K562 (cell line): Measurements from ENCODE around the gene MAN2A1. TPM values are rescaled to one million over a fixed set of nuclear protein-coding genes. Genes with fewer than 3 reads are reported as not detected.

Source experiments
- ATAC-seq: fragments of 200-7000 bp; cut with Tn5 transposase; 3 replicates; pipeline ENCODE4 v1.9.1; 2020; ENCODE audit warnings: moderate library complexity
- BruUV-seq: library from RNA; stranded (reverse); fragments of 400-500 nt; replicated peaks from 2 replicates; lab custom pipeline; 2021; lab: Mats Ljungman, UMichigan
- CTCF ChIA-PET: fragments of 300-600 bp; formaldehyde crosslinking; extraction: SDS; loops from one replicate; lab custom pipeline; 2021; ENCODE audit warnings: low intra/inter-chr PET ratio; lab: Yijun Ruan, JAX
- POLR2A ChIA-PET: fragments of 300-600, 350-650 bp; sonication (Branson Sonifier 250); formaldehyde crosslinking; extraction: SDS; loops from one replicate; lab custom pipeline; 2021; ENCODE audit warnings: antibody characterized with exemption, inconsistent platforms; lab: Yijun Ruan, JAX
- DNase-seq, 4 experiments: peaks; one replicate each; pipeline versions ENCODE4 v3.0.0 to v3.0.0-alpha.2; 2011 to 2018; ENCODE audit warnings: low spot score in 3 of 4, mixed read lengths in 3 of 4; ENCODE audit errors: extremely low read depth in 1 of 4
- FAIRE-seq: peaks from 2 replicates; lab custom pipeline; 2011; peaks lifted over from hg19 to GRCh38; lab: Jason Lieb, UNC
- H2AFZ ChIP-seq: 2 replicates; pipeline ENCODE4 v1.6.0; 2011; ENCODE audit warnings: low read depth, low read length, control low read depth, inconsistent platforms
- H3K27ac ChIP-seq: fragments of 200-600 bp; 3 replicates; pipeline ENCODE4 v1.8.0; 2011; ENCODE audit warnings: low read depth, mild to moderate bottlenecking, control low read depth, inconsistent platforms, low read length, moderate library complexity, mixed read lengths; ENCODE audit errors: extremely low read depth
- H3K27me3 ChIP-seq, 2 experiments: fragments of 300-600 bp in 1 of 2; 2 replicates in 1 of 2; 3 replicates in 1 of 2; pipeline versions ENCODE4 v1.6.0 to v1.8.0; 2011; ENCODE audit warnings: inconsistent platforms in 2 of 2, low read length in 2 of 2, mild to moderate bottlenecking in 1 of 2, mixed read lengths in 1 of 2, moderate library complexity in 1 of 2; ENCODE audit not compliant: control insufficient read depth in 2 of 2, insufficient read depth in 2 of 2
- H3K36me3 ChIP-seq: fragments of 300-600 bp; 3 replicates; pipeline ENCODE4 v1.8.0; 2011; ENCODE audit warnings: mild to moderate bottlenecking, low read length, inconsistent platforms; ENCODE audit not compliant: control insufficient read depth, insufficient read depth
- H3K4me1 ChIP-seq, 2 experiments: fragments of 200-600 bp in 1 of 2; replicated peaks in 1 of 2; 2 replicates in 1 of 2; 3 replicates in 1 of 2; pipeline versions ENCODE4 v1.5.1 to v1.8.0; 2011; ENCODE audit warnings: inconsistent platforms in 2 of 2, low read length in 2 of 2, mild to moderate bottlenecking in 1 of 2, mixed read lengths in 1 of 2, moderate library complexity in 1 of 2; ENCODE audit not compliant: control insufficient read depth in 2 of 2, insufficient read depth in 2 of 2
- H3K4me2 ChIP-seq: 2 replicates; pipeline ENCODE4 v1.6.1; 2011; ENCODE audit warnings: low read length, control low read depth, inconsistent platforms, mixed read lengths; ENCODE audit not compliant: insufficient read depth
- H3K4me3 ChIP-seq: fragments of 200-600 bp; sonication (generic), shearing (Covaris generic); 2 replicates; pipeline ENCODE4 v1.5.1; 2016; ENCODE audit warnings: control low read depth, inconsistent platforms
- H3K79me2 ChIP-seq: fragments of 200-600 bp; 3 replicates; pipeline ENCODE4 v1.8.0; 2011; ENCODE audit warnings: low read length, inconsistent platforms; ENCODE audit not compliant: control insufficient read depth, insufficient read depth
- H3K9ac ChIP-seq, 2 experiments: 2 replicates each; pipeline versions ENCODE4 v1.6.0 to v1.6.1; 2011; ENCODE audit warnings: low read depth in 2 of 2, low read length in 2 of 2, control low read depth in 1 of 2, inconsistent platforms in 1 of 2, mild to moderate bottlenecking in 1 of 2, mixed read lengths in 1 of 2; ENCODE audit not compliant: insufficient read depth in 1 of 2
- H3K9me1 ChIP-seq: one replicate; pipeline ENCODE4 v1.6.0; 2011; ENCODE audit warnings: inconsistent platforms, mild to moderate bottlenecking, low read length, moderate library complexity; ENCODE audit not compliant: control insufficient read depth, insufficient read depth
- H3K9me3 ChIP-seq: replicated peaks from 2 replicates; pipeline ENCODE4 v1.5.1; 2011; ENCODE audit warnings: low read depth, low read length, inconsistent platforms; ENCODE audit not compliant: control insufficient read depth, insufficient read depth
- H4K20me1 ChIP-seq: replicated peaks from 2 replicates; pipeline ENCODE4 v1.6.1; 2011; ENCODE audit warnings: low read length, inconsistent platforms, mixed read lengths; ENCODE audit not compliant: control insufficient read depth, insufficient read depth
- CHD1 ChIP-seq: fragments of 200-600 bp; sonication (generic); IDR thresholded peaks from one replicate; pipeline ENCODE4 v1.6.1; 2012; ENCODE audit warnings: mild to moderate bottlenecking, moderate library complexity, low read length, inconsistent platforms
- DNMT1 ChIP-seq: fragments of 450-650 bp; IDR thresholded peaks from 2 replicates; pipeline ENCODE4 v1.6.1; 2016; ENCODE audit warnings: antibody characterized with exemption, mild to moderate bottlenecking
- GTF2E2 ChIP-seq: fragments of 200-800 bp; sonication (Bioruptor generic); IDR thresholded peaks from 2 replicates; pipeline ENCODE4 v1.6.1; 2016; ENCODE audit warnings: missing genetic modification characterization, missing compliant biosample characterization
- HCFC1 ChIP-seq: IDR thresholded peaks from 2 replicates; pipeline ENCODE4 v1.6.1; 2012; ENCODE audit warnings: low read depth, low read length, improper control_type of control experiment
- HDAC6 ChIP-seq: IDR thresholded peaks from 2 replicates; pipeline ENCODE4 v1.6.1; 2012; ENCODE audit warnings: low read depth, mild to moderate bottlenecking, control low read depth, inconsistent platforms, low read length, moderate library complexity
- PHF20 ChIP-seq: fragments of 450-650 bp; IDR thresholded peaks from 2 replicates; pipeline ENCODE4 v1.6.1; 2018; ENCODE audit not compliant: partially characterized antibody
- PHF8 ChIP-seq: fragments of 200-600 bp; sonication (generic); IDR thresholded peaks from 2 replicates; pipeline ENCODE4 v1.6.1; 2012; ENCODE audit warnings: mixed run types, mild to moderate bottlenecking, inconsistent platforms, low read length, moderate library complexity, borderline replicate concordance
- RNF2 ChIP-seq: sonication (generic); IDR thresholded peaks from 2 replicates; pipeline ENCODE4 v1.6.1; 2016
- STAT5B ChIP-seq: fragments of 250-450 bp; sonication (Bioruptor Pico); IDR thresholded peaks from 2 replicates; pipeline ENCODE4 v1.8.0; 2021; ENCODE audit warnings: mild to moderate bottlenecking, inconsistent platforms
- TAF9B ChIP-seq: fragments of 450-650 bp; IDR thresholded peaks from 2 replicates; pipeline ENCODE4 v1.6.1; 2018; ENCODE audit warnings: mild to moderate bottlenecking; ENCODE audit not compliant: partially characterized antibody
- ZNF696 ChIP-seq: fragments of 250-450 bp; sonication (Bioruptor Pico); conservative IDR thresholded peaks from 2 replicates; pipeline ENCODE4 v1.4.0; 2020; ENCODE audit warnings: mild to moderate bottlenecking, moderate library complexity
- WGBS: fragments of 100-300 bp; shearing (Covaris generic); methylation state at CpG from one replicate; pipeline ENCODE4 v1.1.6; 2016; ENCODE audit warnings: low coverage, mixed read lengths; ENCODE audit not compliant: insufficient coverage; ENCODE audit errors: missing lambda C conversion rate; 5-methylcytosine and 5-hydroxymethylcytosine counted together
- in situ Hi-C: fragments of 300-500 bp; cut with MboI; formaldehyde crosslinking; loops from 4 replicates; pipeline ENCODE4 v1.15.0; 2018; ENCODE audit warnings: inconsistent platforms, mixed read lengths
- intact Hi-C: fragments of 100-400 bp; cut with micrococcal nuclease; formaldehyde crosslinking; loops from 2 replicates; pipeline ENCODE4 v1.14.2; 2022
- polyA plus RNA-seq, 8 experiments: library from polyadenylated mRNA; depleted of rRNA in 4 of 8; stranded (reverse) in 5 of 8; unstranded in 3 of 8; fragments of >200 nt; fragmentation: Nextera tagmentation in 2 of 8; fragmentation: Illumina TruSeq in 1 of 8; extraction: Ambion mirVana in 2 of 8; extraction: Trizol in 1 of 8; gene quantifications; 2 replicates each; pipeline versions ENCODE4 v1.2.1 to v1.2.3, GENCODE V29; 2011 to 2014; ENCODE audit warnings: inconsistent platforms in 1 of 8, missing spikeins in 1 of 8
- total RNA-seq, 7 experiments: library from RNA; depleted of rRNA in 6 of 7; stranded (reverse); fragments of >200 nt in 6 of 7; fragmentation: Illumina TruSeq in 2 of 7; extraction: Trizol in 2 of 7; gene quantifications; 2 replicates each; pipeline versions ENCODE4 v1.2.1 to v1.2.3, GENCODE V29; 2011 to 2021; ENCODE audit warnings: low replicate concordance in 1 of 7
- TF ChIP-seq, protein P1 (sequence below): fragments of 450-650 bp; formaldehyde crosslinking; IDR thresholded peaks from 2 replicates; pipeline ENCODE4 v1.4.0; 2022; ENCODE audit warnings: mild to moderate bottlenecking, moderate library complexity
- TF ChIP-seq, protein P2 (sequence below): sonication (generic); formaldehyde crosslinking; IDR thresholded peaks from 2 replicates; pipeline ENCODE4 v1.8.0; 2022; ENCODE audit warnings: missing genetic modification reagents, mild to moderate bottlenecking, borderline replicate concordance
- TF ChIP-seq, protein P3 (sequence below): sonication (generic); formaldehyde crosslinking; IDR thresholded peaks from 2 replicates; pipeline ENCODE4 v1.5.0; 2020; ENCODE audit warnings: missing genetic modification reagents
- TF ChIP-seq, protein P4 (sequence below): fragments of 450-650 bp; formaldehyde crosslinking; conservative IDR thresholded peaks from 2 replicates; pipeline ENCODE4 v1.4.0; 2022; ENCODE audit warnings: mild to moderate bottlenecking, missing genetic modification characterization
- TF ChIP-seq, protein P5 (sequence below): sonication (generic); formaldehyde crosslinking; IDR thresholded peaks from 2 replicates; pipeline ENCODE4 v1.8.0; 2022; ENCODE audit warnings: missing genetic modification reagents, mild to moderate bottlenecking, moderate library complexity, borderline replicate concordance

MAN2A1 gene
- total and polyA plus RNA-seq, 9 of the 15 experiments (the other 6 are each of a cell fraction or from before 2014, with no cell fraction given) = 5.2 to 32.0 (median 19.8) TPM

DNA sequence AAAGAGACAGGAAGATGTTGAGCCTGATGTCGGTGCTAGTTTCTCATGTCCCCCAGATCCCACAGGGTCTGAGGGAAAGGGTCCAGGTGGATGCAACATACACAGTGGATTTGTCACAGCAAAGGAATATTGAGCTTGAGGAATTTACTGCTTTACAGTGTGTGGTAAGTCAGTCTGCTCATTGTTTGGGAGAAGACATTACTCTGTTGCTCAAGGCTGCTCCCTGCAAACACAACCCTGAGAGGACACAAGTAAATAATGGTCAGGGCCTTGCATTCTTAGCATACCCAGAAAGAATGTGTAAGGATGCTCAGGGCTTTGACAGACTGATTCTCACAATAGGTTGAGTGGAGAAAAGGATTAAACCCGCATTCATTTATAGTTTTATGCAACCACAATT, 7.3 kb upstream of the MAN2A1 start:
- no peaks in the 10 kb centered on the region for H3K27me3 ChIP-seq

More for the DNA sequence above, 7.3 kb upstream of the MAN2A1 start:
- no peak for FAIRE-seq
- H3K79me2 ChIP-seq = no peaks in the 10 kb centered on the region
- H3K4me3 ChIP-seq = no peak overlapping the region
- no peaks in the 10 kb centered on the region for H3K9me1 ChIP-seq
- H3K9ac ChIP-seq = no peak overlapping the region
- BruUV-seq = no TSS peak
- ChIA-PET POLR2A (no interaction called here), CTCF (no interaction called here)
- ATAC-seq = no peak
- intact Hi-C loops (loop anchor here (10.0 kb wide), 2 partner anchors 188 to 1038 kb away; no protein-coding TSS in a partner anchor), in situ Hi-C loops (no loop called here)
- no peaks in the 10 kb centered on the region for H3K36me3 ChIP-seq
- no peaks in the 10 kb centered on the region for H3K4me1 ChIP-seq
- no peak for DNase-seq
- H2AFZ ChIP-seq = no peak overlapping the region
- no peaks in the 10 kb centered on the region for H3K9me3 ChIP-seq
- TF ChIP-seq ZNF696 (CRISPR knock-in tag) (no peak), HDAC6 (no peak), PHF8 (no peak), GTF2E2 (no peak), HCFC1 (no peak), RNF2 (no peak), TAF9B (no peak), DNMT1 (no peak), PHF20 (no peak), STAT5B (CRISPR knock-in tag) (no peak), CHD1 (no peak)
- TF ChIP-seq, protein P1, sequence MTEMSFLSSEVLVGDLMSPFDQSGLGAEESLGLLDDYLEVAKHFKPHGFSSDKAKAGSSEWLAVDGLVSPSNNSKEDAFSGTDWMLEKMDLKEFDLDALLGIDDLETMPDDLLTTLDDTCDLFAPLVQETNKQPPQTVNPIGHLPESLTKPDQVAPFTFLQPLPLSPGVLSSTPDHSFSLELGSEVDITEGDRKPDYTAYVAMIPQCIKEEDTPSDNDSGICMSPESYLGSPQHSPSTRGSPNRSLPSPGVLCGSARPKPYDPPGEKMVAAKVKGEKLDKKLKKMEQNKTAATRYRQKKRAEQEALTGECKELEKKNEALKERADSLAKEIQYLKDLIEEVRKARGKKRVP = no peak
- TF ChIP-seq, protein P2, sequence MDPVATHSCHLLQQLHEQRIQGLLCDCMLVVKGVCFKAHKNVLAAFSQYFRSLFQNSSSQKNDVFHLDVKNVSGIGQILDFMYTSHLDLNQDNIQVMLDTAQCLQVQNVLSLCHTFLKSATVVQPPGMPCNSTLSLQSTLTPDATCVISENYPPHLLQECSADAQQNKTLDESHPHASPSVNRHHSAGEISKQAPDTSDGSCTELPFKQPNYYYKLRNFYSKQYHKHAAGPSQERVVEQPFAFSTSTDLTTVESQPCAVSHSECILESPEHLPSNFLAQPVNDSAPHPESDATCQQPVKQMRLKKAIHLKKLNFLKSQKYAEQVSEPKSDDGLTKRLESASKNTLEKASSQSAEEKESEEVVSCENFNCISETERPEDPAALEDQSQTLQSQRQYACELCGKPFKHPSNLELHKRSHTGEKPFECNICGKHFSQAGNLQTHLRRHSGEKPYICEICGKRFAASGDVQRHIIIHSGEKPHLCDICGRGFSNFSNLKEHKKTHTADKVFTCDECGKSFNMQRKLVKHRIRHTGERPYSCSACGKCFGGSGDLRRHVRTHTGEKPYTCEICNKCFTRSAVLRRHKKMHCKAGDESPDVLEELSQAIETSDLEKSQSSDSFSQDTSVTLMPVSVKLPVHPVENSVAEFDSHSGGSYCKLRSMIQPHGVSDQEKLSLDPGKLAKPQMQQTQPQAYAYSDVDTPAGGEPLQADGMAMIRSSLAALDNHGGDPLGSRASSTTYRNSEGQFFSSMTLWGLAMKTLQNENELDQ (CRISPR knock-in tag) = no peak
- TF ChIP-seq, protein P3, sequence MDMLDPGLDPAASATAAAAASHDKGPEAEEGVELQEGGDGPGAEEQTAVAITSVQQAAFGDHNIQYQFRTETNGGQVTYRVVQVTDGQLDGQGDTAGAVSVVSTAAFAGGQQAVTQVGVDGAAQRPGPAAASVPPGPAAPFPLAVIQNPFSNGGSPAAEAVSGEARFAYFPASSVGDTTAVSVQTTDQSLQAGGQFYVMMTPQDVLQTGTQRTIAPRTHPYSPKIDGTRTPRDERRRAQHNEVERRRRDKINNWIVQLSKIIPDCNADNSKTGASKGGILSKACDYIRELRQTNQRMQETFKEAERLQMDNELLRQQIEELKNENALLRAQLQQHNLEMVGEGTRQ (CRISPR knock-in tag) = no peak
- TF ChIP-seq, protein P4, sequence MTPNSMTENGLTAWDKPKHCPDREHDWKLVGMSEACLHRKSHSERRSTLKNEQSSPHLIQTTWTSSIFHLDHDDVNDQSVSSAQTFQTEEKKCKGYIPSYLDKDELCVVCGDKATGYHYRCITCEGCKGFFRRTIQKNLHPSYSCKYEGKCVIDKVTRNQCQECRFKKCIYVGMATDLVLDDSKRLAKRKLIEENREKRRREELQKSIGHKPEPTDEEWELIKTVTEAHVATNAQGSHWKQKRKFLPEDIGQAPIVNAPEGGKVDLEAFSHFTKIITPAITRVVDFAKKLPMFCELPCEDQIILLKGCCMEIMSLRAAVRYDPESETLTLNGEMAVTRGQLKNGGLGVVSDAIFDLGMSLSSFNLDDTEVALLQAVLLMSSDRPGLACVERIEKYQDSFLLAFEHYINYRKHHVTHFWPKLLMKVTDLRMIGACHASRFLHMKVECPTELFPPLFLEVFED (CRISPR knock-in tag) = no peak
- TF ChIP-seq, protein P5, sequence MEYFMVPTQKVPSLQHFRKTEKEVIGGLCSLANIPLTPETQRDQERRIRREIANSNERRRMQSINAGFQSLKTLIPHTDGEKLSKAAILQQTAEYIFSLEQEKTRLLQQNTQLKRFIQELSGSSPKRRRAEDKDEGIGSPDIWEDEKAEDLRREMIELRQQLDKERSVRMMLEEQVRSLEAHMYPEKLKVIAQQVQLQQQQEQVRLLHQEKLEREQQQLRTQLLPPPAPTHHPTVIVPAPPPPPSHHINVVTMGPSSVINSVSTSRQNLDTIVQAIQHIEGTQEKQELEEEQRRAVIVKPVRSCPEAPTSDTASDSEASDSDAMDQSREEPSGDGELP (CRISPR knock-in tag) = no peak
- H4K20me1 ChIP-seq = no peaks in the 10 kb centered on the region
- no peak overlapping the region for H3K4me2 ChIP-seq
- WGBS = 8% methylated on average over 2 of the region's 2 CpGs
- no peak overlapping the region for H3K27ac ChIP-seq
